GM19240 (cell line): ENCODE measurements around the gene ASXL1.
"Not testable (repeated sequence)": the region's sequence is repeated elsewhere in the genome, so short reads cannot be mapped to it uniquely, and the experiment has no call there.

Experiments used
- DNase-seq: peaks from one replicate; pipeline ENCODE4 v3.0.0; 2011; ENCODE audit warnings: low spot score; ENCODE audit not compliant: insufficient read length

The ASXL1 gene

GRCh38 chr20:32359633-32360332 lies 1.7 kb downstream of the ASXL1 start:
- DNase-seq, result no peak

GRCh38 chr20:32360333-32360634 lies 2.2 kb downstream of the ASXL1 start:
- no peak for DNase-seq

GRCh38 chr20:32362901-32363364 lies 4.8 kb downstream of the ASXL1 start:
- no peak for DNase-seq

- no peak for DNase-seq
These were observed 5.4 kb downstream of the ASXL1 start for GRCh38 chr20:32363492-32363891.

GRCh38 chr20:32364554-32365208 lies 6.5 kb downstream of the ASXL1 start:
- DNase-seq, result no peak

- DNase-seq, result no peak
These were observed 7.4 kb downstream of the ASXL1 start for GRCh38 chr20:32365564-32365963.

GRCh38 chr20:32366380-32366779 lies 8.2 kb downstream of the ASXL1 start:
- DNase-seq, result no peak

- DNase-seq, result no peak
These were observed 10.2 kb downstream of the ASXL1 start for GRCh38 chr20:32368323-32368722.

GRCh38 chr20:32368925-32369324 lies 10.8 kb downstream of the ASXL1 start:
- DNase-seq, result no peak

- no peak for DNase-seq
These were observed 12.8 kb downstream of the ASXL1 start for GRCh38 chr20:32370897-32371296.

GRCh38 chr20:32378461-32378860 lies 20.3 kb downstream of the ASXL1 start:
- DNase-seq, result no peak

- DNase-seq, result not testable (repeated sequence)
These were observed 21.9 kb downstream of the ASXL1 start for GRCh38 chr20:32380037-32380436.

- no peak for DNase-seq
These were observed 22.6 kb downstream of the ASXL1 start for GRCh38 chr20:32380745-32381144.

GRCh38 chr20:32382102-32382950 lies 24.2 kb downstream of the ASXL1 start:
- no peak for DNase-seq

- DNase-seq, result not testable (repeated sequence)
These were observed 25.3 kb downstream of the ASXL1 start for GRCh38 chr20:32383441-32383840.

GRCh38 chr20:32385541-32385940 lies 27.4 kb downstream of the ASXL1 start:
- DNase-seq, result no peak

- DNase-seq, result no peak
These were observed 28.0 kb downstream of the ASXL1 start for GRCh38 chr20:32386091-32386490.

- no peak for DNase-seq
These were observed 29.1 kb downstream of the ASXL1 start for GRCh38 chr20:32387252-32387651.

GRCh38 chr20:32391003-32391402 lies 32.9 kb downstream of the ASXL1 start:
- no peak for DNase-seq

GRCh38 chr20:32395066-32395465 lies 36.9 kb downstream of the ASXL1 start:
- DNase-seq, result no peak

- DNase-seq, result no peak
These were observed 38.6 kb downstream of the ASXL1 start for GRCh38 chr20:32396646-32397160.

GRCh38 chr20:32397567-32398084 lies 39.5 kb downstream of the ASXL1 start:
- no peak for DNase-seq
